ENCODE measurements around the gene DISC1.

The DISC1 gene

GRCh38 chr1:231985296-231986023, 358.9 kb downstream of the DISC1 start:
- Mint-ChIP-seq H3K4me3 (no peak overlapping the region), H3K9me3 (no peaks in the 10 kb centered on the region), H3K27ac (no peak overlapping the region), H3K36me3 (ENCODE audit: low read depth) (no peaks in the 10 kb centered on the region), H3K27me3 (ENCODE audit: low read depth) (peaks cover 2% of the 10 kb centered on the region), H3K4me1 (peaks cover 1% of the 10 kb centered on the region)
- TF ChIP-seq, protein P1, sequence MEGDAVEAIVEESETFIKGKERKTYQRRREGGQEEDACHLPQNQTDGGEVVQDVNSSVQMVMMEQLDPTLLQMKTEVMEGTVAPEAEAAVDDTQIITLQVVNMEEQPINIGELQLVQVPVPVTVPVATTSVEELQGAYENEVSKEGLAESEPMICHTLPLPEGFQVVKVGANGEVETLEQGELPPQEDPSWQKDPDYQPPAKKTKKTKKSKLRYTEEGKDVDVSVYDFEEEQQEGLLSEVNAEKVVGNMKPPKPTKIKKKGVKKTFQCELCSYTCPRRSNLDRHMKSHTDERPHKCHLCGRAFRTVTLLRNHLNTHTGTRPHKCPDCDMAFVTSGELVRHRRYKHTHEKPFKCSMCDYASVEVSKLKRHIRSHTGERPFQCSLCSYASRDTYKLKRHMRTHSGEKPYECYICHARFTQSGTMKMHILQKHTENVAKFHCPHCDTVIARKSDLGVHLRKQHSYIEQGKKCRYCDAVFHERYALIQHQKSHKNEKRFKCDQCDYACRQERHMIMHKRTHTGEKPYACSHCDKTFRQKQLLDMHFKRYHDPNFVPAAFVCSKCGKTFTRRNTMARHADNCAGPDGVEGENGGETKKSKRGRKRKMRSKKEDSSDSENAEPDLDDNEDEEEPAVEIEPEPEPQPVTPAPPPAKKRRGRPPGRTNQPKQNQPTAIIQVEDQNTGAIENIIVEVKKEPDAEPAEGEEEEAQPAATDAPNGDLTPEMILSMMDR (IDR thresholded peaks at IDR 0.05; ENCODE audit: unreplicated experiment in 3 of 3), result no peak

DNA sequence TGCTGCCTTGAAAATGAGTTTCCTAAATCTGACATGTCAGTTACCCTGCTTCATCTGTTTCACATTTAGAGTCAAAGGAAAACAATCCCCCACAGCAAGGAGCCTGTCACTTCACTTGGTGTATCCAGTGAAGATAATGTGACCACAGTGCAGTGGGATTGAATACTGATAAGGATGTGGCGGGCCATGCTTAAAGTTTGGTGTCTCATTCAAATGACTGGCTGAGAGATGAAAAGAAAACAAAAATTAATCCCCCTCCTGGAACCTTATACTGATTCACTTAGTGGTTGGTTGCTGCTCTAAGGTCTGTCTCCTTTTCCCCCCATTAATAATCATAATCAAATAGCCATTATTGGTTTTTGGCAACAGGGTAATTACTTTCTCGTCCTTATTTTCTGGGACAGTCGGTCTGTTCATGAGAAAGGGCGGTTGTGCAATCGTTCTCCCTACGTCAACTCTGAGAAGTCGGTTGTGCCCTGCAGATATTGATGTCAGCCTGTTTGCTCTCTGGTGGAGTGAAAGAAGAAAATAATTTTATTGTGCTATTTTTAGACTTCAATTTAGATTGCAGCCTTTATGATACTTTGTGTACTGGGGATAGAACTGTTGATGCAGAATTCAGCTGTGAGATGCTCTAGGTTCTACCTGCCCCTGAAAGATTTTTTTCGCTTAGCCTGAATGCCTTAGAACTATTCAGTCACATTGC, 360.2 kb downstream of the DISC1 start:
- H3K4me1 Mint-ChIP-seq, result peaks cover 14% of the 10 kb centered on the region
- TF ChIP-seq, protein P1 (IDR thresholded peaks at IDR 0.05; ENCODE audit: unreplicated experiment in 3 of 3), result no peak
- H3K9me3 Mint-ChIP-seq, result no peaks in the 10 kb centered on the region
- no peak overlapping the region for H3K27ac Mint-ChIP-seq
- H3K36me3 Mint-ChIP-seq (ENCODE audit: low read depth), result no peaks in the 10 kb centered on the region
- H3K27me3 Mint-ChIP-seq (ENCODE audit: low read depth), result peaks cover 4% of the 10 kb centered on the region
- H3K4me3 Mint-ChIP-seq, result no peak overlapping the region

GRCh38 chr1:231990388-231990787, 363.8 kb downstream of the DISC1 start:
- peaks cover 17% of the 10 kb centered on the region for H3K4me1 Mint-ChIP-seq
- no peak overlapping the region for H3K27ac Mint-ChIP-seq
- TF ChIP-seq, protein P1 (IDR thresholded peaks at IDR 0.05; ENCODE audit: unreplicated experiment in 3 of 3), result no peak
- H3K9me3 Mint-ChIP-seq, result no peaks in the 10 kb centered on the region
- H3K4me3 Mint-ChIP-seq, result no peak overlapping the region
- H3K36me3 Mint-ChIP-seq (ENCODE audit: low read depth), result no peaks in the 10 kb centered on the region
- H3K27me3 Mint-ChIP-seq (ENCODE audit: low read depth), result peaks cover 4% of the 10 kb centered on the region

- Mint-ChIP-seq H3K4me1 (peaks cover 17% of the 10 kb centered on the region), H3K27ac (peak overlapping the region in 2 of 3 experiments; percentile 44 to 61), H3K27me3 (ENCODE audit: low read depth) (peaks cover 4% of the 10 kb centered on the region), H3K36me3 (ENCODE audit: low read depth) (no peaks in the 10 kb centered on the region), H3K4me3 (no peak overlapping the region), H3K9me3 (no peaks in the 10 kb centered on the region)
- TF ChIP-seq, protein P1 (IDR thresholded peaks at IDR 0.05; ENCODE audit: unreplicated experiment in 3 of 3), result no peak
These were observed 364.6 kb downstream of the DISC1 start for GRCh38 chr1:231991231-231991630.

- Mint-ChIP-seq H3K27me3 (ENCODE audit: low read depth) (peaks cover 9% of the 10 kb centered on the region), H3K36me3 (ENCODE audit: low read depth) (no peaks in the 10 kb centered on the region), H3K27ac (no peak overlapping the region), H3K4me1 (peaks cover 17% of the 10 kb centered on the region), H3K9me3 (no peaks in the 10 kb centered on the region), H3K4me3 (no peak overlapping the region)
- TF ChIP-seq, protein P1 (IDR thresholded peaks at IDR 0.05; ENCODE audit: unreplicated experiment in 3 of 3), result no peak
These were observed 367.4 kb downstream of the DISC1 start for GRCh38 chr1:231993968-231994455.

Measured in nephron (organoid).